Measurements from ENCODE around the gene SAMMSON.
A peak's percentile ranks its signal among the peaks of the same experiment; 100 is the strongest.

Gene SAMMSON

GRCh38 chr3:70020906-70021660, 21.6 kb downstream of the SAMMSON start:
- no peak for DNase-seq

GRCh38 chr3:70028361-70028760, 28.8 kb downstream of the SAMMSON start:
- DNase-seq = no peak

- no peak for DNase-seq
Observed at GRCh38 chr3:70038693-70039092, 39.2 kb downstream of the SAMMSON start.

- DNase-seq = no peak
Observed at GRCh38 chr3:70040386-70040785, 40.9 kb downstream of the SAMMSON start.

GRCh38 chr3:70042641-70043040, 43.1 kb downstream of the SAMMSON start:
- no peak for DNase-seq

- no peak for DNase-seq
Observed at GRCh38 chr3:70049761-70050160, 50.2 kb downstream of the SAMMSON start.

GRCh38 chr3:70053293-70053692, 53.8 kb downstream of the SAMMSON start:
- DNase-seq = no peak

GRCh38 chr3:70056081-70056480, 56.5 kb downstream of the SAMMSON start:
- DNase-seq = no peak

GRCh38 chr3:70057426-70057825, 57.9 kb downstream of the SAMMSON start:
- no peak for DNase-seq

GRCh38 chr3:70061096-70061495, 61.6 kb downstream of the SAMMSON start:
- DNase-seq = no peak

GRCh38 chr3:70064194-70064779, 64.8 kb downstream of the SAMMSON start:
- DNase-seq = peak in 1 of 5 donors; percentile 1

GRCh38 chr3:70065696-70066253, 66.2 kb downstream of the SAMMSON start:
- no peak for DNase-seq

GRCh38 chr3:70067860-70068521, 68.5 kb downstream of the SAMMSON start:
- DNase-seq = no peak

GRCh38 chr3:70069557-70069956, 70.0 kb downstream of the SAMMSON start:
- no peak for DNase-seq

GRCh38 chr3:70071138-70071537, 71.6 kb downstream of the SAMMSON start:
- no peak for DNase-seq

- no peak for DNase-seq
Observed at GRCh38 chr3:70072180-70072579, 72.6 kb downstream of the SAMMSON start.

- no peak for DNase-seq
Observed at GRCh38 chr3:70072754-70073153, 73.2 kb downstream of the SAMMSON start.

GRCh38 chr3:70075101-70075500, 75.6 kb downstream of the SAMMSON start:
- no peak for DNase-seq

GRCh38 chr3:70076396-70076795, 76.9 kb downstream of the SAMMSON start:
- DNase-seq = no peak

GRCh38 chr3:70078778-70079177, 79.2 kb downstream of the SAMMSON start:
- no peak for DNase-seq

GRCh38 chr3:70085613-70086012, 86.1 kb downstream of the SAMMSON start:
- DNase-seq = no peak

GRCh38 chr3:70086336-70086735, 86.8 kb downstream of the SAMMSON start:
- no peak for DNase-seq

- no peak for DNase-seq
Observed at GRCh38 chr3:70090322-70090913, 90.9 kb downstream of the SAMMSON start.

Measured in T-helper 1 cell (primary cell).